AG10803 (cell line): ENCODE measurements around the gene IYD.
A peak's percentile ranks its signal among the peaks of the same experiment; 100 is the strongest.
"Not testable (repeated sequence)": the region's sequence is repeated elsewhere in the genome, so short reads cannot be mapped to it uniquely, and the experiment has no call there.

Experiments
- DNase-seq: peaks from one replicate; pipeline ENCODE4 v3.0.0; 2010; ENCODE audit warnings: low read depth
- H3K4me3 ChIP-seq: 2 replicates; pipeline ENCODE4 v1.5.1; 2011; ENCODE audit warnings: mild to moderate bottlenecking, low read length, control low read depth
- TF ChIP-seq, protein P1 (sequence below): conservative IDR thresholded peaks from 2 replicates; pipeline ENCODE4 v1.5.1; 2011; ENCODE audit warnings: mild to moderate bottlenecking, low read length, control low read depth, inconsistent platforms

Gene IYD

DNA sequence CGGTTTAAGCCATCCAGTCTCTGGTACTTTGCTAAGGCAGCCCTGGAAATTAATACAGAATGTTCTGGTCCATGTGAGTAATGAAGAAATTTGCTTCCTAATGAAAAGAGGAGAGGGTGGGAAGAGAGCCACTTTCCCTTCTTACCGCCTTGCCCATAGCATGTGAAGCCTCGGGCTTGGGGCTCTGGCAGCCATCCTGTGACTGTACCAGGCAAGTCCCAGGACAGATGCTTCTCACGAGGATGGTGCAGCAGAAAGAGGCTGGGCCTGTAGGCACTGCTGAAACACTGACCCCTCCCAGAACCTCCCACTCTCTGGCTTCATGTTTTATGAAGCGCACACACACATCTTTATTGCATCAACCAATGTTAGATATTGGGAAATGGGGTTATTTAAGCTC lies 74.8 kb downstream of the IYD start:
- TF ChIP-seq, protein P1, sequence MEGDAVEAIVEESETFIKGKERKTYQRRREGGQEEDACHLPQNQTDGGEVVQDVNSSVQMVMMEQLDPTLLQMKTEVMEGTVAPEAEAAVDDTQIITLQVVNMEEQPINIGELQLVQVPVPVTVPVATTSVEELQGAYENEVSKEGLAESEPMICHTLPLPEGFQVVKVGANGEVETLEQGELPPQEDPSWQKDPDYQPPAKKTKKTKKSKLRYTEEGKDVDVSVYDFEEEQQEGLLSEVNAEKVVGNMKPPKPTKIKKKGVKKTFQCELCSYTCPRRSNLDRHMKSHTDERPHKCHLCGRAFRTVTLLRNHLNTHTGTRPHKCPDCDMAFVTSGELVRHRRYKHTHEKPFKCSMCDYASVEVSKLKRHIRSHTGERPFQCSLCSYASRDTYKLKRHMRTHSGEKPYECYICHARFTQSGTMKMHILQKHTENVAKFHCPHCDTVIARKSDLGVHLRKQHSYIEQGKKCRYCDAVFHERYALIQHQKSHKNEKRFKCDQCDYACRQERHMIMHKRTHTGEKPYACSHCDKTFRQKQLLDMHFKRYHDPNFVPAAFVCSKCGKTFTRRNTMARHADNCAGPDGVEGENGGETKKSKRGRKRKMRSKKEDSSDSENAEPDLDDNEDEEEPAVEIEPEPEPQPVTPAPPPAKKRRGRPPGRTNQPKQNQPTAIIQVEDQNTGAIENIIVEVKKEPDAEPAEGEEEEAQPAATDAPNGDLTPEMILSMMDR = no peak

DNA sequence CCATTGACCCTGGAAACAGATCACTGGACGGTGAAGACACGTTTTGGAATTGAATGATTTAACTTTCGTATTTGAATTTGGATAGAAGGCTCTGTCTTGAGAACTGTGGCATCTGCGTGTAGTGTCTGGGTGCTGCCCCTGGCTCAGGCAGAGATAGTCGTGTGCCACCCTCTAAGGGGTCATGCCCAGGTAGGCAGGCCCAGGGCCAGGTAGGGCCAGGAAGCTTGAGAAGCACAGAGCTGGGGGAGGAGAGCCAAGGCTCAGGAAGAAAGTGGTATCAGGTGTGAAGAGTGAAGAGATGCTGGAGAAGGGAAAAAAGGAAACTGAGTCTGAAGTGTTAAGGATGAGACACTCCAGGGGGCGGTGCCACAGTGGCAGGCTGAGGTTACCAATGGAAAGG lies 75.5 kb downstream of the IYD start:
- no peak for DNase-seq
- no peak overlapping the region for H3K4me3 ChIP-seq
- TF ChIP-seq, protein P1 = no peak

More for the DNA sequence above, 74.8 kb downstream of the IYD start:
- DNase-seq = peak; percentile 5
- H3K4me3 ChIP-seq = no peak overlapping the region

DNA sequence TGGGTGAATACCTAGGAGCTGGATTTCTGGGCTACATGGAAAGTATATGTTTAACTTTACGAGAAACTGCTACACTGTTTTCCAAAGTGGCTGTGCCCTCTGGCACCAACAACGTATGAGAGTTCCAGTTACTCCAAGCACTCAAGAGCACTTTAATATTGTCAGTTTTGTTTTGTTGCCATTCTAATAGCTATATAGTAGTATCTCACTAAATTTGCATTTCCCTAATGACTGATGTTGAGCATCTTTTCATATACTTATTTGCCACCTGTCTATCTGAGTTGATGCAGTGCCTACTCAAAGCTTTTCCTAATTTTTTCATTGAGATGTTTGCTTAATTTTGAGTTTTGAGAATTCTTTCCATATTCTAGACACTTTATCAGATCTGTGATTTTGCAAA lies 76.7 kb downstream of the IYD start:
- no peak overlapping the region for H3K4me3 ChIP-seq
- TF ChIP-seq, protein P1 = no peak
- no peak for DNase-seq

DNA sequence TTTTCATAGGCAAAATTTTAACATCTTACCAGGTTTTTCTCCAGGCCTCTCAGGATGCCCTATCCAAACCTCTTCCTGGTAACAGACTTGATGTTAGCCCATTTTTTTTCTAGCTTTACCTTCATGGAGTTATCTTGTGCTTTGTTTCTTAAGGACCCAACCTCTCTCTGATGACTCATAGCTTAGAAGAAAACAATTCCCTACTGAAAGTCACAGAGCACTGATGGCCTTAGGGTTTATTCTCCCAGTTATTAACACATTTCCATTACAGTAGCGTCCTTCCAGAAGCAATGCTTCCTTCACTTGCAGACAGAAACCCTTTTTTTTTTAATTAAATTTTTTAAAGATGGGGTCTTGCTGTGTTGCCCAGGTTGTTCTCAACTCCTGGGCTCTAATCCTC lies 79.4 kb downstream of the IYD start:
- no peak for DNase-seq
- H3K4me3 ChIP-seq = no peak overlapping the region
- TF ChIP-seq, protein P1 = no peak

- not testable (repeated sequence) for DNase-seq
These were observed 80.2 kb downstream of the IYD start for GRCh38 chr6:150449055-150449454.

GRCh38 chr6:150450918-150451317 lies 82.1 kb downstream of the IYD start:
- H3K4me3 ChIP-seq = no peak overlapping the region
- TF ChIP-seq, protein P1 = no peak
- no peak for DNase-seq

More at GRCh38 chr6:150449055-150449454, 80.2 kb downstream of the IYD start:
- H3K4me3 ChIP-seq = not testable (repeated sequence)

DNA sequence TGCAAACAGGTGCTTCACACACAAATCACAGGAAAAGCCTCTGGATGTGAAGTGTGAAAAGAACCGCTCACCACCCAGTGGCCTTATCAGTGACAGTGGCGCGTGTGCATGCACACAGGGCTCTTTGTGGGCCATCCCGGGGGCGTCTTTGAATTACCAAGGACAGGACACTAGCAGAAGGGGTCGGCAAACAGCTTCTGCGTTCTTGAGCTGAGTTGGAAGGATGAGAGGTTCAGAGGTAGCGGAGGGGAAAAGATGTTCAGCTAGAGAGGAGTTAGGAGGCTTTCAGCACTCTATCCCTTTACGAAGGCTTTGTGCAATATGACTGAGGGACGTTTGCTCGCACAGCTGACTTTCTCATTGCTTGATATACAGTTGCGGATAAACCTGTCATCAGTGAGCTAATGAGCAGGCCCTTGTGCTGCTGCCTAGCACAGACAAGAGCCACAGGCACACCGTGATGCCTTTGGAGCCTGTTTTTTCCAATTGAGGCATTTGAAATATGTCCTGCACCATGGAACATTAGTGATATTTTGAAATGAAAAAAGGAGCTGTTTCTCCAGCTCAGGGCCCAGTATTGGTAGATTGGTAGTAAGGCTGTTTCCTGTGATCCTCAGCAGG lies 83.1 kb downstream of the IYD start:
- H3K4me3 ChIP-seq = no peak overlapping the region
- TF ChIP-seq, protein P1 = no peak
- no peak for DNase-seq
